Gastroesophageal sphincter (tissue), 4 donors: Measurements from ENCODE around the gene EIF4E2. TPM values are rescaled to one million over a fixed set of nuclear protein-coding genes. Genes with fewer than 3 reads are reported as not detected.

Source experiments
- ATAC-seq: fragments of 150-250 bp; one replicate; pipeline ENCODE4 v1.9.1; 2016; ENCODE audit warnings: mild to moderate bottlenecking, moderate library complexity
- H3K27ac ChIP-seq, 4 donors: fragments of 200-600 bp; sonication (generic) in 3 of 4; 1 replicate in 3 of 4; 2 replicates in 1 of 4; pipeline ENCODE4 v1.5.1; 2016 to 2019
- H3K27me3 ChIP-seq: fragments of 200-600 bp; sonication (generic); one replicate; pipeline ENCODE4 v1.5.1; 2019
- H3K36me3 ChIP-seq, 2 donors: fragments of 200-600 bp; sonication (generic); one replicate each; pipeline ENCODE4 v1.5.1; 2019; ENCODE audit warnings: control low read depth in 1 of 2
- H3K4me1 ChIP-seq, 3 donors: fragments of 200-600 bp; sonication (generic); 1 replicate in 2 of 3; 2 replicates in 1 of 3; pipeline ENCODE4 v1.5.1; 2016 to 2019; ENCODE audit warnings: control low read depth in 2 of 3
- H3K4me3 ChIP-seq, 2 donors: fragments of 200-600 bp; sonication (generic); one replicate each; pipeline ENCODE4 v1.5.1; 2019; ENCODE audit warnings: mild to moderate bottlenecking in 1 of 2, moderate library complexity in 1 of 2
- H3K9me3 ChIP-seq, 3 donors: fragments of 200-600 bp; sonication (generic); one replicate each; pipeline ENCODE4 v1.5.1; 2017 to 2019; ENCODE audit warnings: control low read depth in 2 of 3
- EP300 ChIP-seq: sonication (generic); formaldehyde crosslinking; IDR thresholded peaks from one replicate; pipeline ENCODE4 v1.6.1; 2017; ENCODE audit warnings: antibody characterized with exemption, mild to moderate bottlenecking
- POLR2A ChIP-seq, 2 donors: fragments of 450-650 bp; IDR thresholded peaks; one replicate each; pipeline ENCODE4 v1.6.1; 2017; ENCODE audit warnings: antibody characterized with exemption in 2 of 2, mild to moderate bottlenecking in 2 of 2, moderate library complexity in 1 of 2
- POLR2AphosphoS5 ChIP-seq: sonication (generic); formaldehyde crosslinking; IDR thresholded peaks from one replicate; pipeline ENCODE4 v1.6.1; 2017; ENCODE audit warnings: antibody characterized with exemption
- WGBS, 2 donors: methylation state at CpG; one replicate each; pipeline ENCODE4 v1.1.5; 2018; ENCODE audit warnings: low coverage in 1 of 2; 5-methylcytosine and 5-hydroxymethylcytosine counted together
- total RNA-seq, 4 donors: library from RNA; depleted of rRNA; stranded (reverse); fragments of >200 nt; gene quantifications; one replicate each; pipeline ENCODE4 v1.1.0, GENCODE V29; 2016
- TF ChIP-seq, protein P1 (sequence below), 4 experiments: fragments of 200-600 bp in 2 of 4; fragments of 450-650 bp in 2 of 4; sonication (generic) in 1 of 4; IDR thresholded peaks; one replicate each; pipeline ENCODE4 v1.5.1; 2017 to 2019; ENCODE audit warnings: antibody characterized with exemption in 4 of 4, mild to moderate bottlenecking in 2 of 4, moderate library complexity in 2 of 4

Gene EIF4E2
- total RNA-seq, 4 donors from 2014 or later = 41.6 to 61.6 (median 51.1) TPM

DNA sequence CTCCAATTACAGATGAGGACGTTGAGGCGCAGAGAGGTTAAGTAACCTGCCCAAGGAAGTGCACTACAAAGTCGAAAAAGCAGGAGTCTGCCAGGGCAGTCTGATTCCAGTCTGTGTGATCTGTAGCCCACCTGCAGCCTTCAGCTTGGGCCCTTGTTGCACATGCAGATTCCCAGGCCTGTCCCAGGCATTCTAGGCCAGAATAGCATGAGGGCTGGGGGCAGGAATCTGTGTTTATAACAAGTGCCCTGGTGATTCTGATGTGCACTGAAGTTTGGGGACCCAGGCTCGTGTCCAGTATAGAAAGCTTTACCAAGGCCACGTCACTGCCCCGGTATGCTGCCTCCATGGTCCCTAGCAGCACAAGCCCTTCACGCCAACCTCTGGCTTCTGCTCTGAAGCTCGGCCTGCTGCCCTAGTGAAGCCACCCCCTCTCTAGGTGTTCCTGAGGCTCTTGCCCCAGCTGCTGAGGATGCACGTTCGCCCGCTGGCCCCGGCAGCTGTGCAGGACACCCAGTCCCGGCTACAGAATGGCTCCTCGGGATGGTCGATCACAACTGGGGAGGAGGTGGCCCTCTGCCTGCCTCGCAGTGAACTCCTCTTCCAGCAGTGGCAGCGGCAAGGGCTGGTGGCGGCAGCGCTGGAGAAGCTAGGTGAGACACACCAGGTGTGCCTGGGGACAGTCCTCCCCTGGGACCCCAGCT, 6.4 kb upstream of the EIF4E2 start:
- no peak for ATAC-seq
- no peaks in the 10 kb centered on the region for H3K4me1 ChIP-seq
- WGBS, 2 donors = 83 to 95% methylated on average over 3 of the region's 19 CpGs
- TF ChIP-seq EP300 = no peak
- TF ChIP-seq POLR2A (IDR thresholded peaks at IDR 0.05) = no peak
- TF ChIP-seq, protein P1, sequence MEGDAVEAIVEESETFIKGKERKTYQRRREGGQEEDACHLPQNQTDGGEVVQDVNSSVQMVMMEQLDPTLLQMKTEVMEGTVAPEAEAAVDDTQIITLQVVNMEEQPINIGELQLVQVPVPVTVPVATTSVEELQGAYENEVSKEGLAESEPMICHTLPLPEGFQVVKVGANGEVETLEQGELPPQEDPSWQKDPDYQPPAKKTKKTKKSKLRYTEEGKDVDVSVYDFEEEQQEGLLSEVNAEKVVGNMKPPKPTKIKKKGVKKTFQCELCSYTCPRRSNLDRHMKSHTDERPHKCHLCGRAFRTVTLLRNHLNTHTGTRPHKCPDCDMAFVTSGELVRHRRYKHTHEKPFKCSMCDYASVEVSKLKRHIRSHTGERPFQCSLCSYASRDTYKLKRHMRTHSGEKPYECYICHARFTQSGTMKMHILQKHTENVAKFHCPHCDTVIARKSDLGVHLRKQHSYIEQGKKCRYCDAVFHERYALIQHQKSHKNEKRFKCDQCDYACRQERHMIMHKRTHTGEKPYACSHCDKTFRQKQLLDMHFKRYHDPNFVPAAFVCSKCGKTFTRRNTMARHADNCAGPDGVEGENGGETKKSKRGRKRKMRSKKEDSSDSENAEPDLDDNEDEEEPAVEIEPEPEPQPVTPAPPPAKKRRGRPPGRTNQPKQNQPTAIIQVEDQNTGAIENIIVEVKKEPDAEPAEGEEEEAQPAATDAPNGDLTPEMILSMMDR (IDR thresholded peaks at IDR 0.05) = no peak
- no peak for TF ChIP-seq POLR2AphosphoS5
- H3K9me3 ChIP-seq = no peaks in the 10 kb centered on the region
- H3K36me3 ChIP-seq = peaks cover 0 to 18% of the 10 kb centered on the region in 2 donors
- no peak overlapping the region for H3K4me3 ChIP-seq
- H3K27me3 ChIP-seq = peaks cover 26% of the 10 kb centered on the region
- no peak overlapping the region for H3K27ac ChIP-seq

DNA sequence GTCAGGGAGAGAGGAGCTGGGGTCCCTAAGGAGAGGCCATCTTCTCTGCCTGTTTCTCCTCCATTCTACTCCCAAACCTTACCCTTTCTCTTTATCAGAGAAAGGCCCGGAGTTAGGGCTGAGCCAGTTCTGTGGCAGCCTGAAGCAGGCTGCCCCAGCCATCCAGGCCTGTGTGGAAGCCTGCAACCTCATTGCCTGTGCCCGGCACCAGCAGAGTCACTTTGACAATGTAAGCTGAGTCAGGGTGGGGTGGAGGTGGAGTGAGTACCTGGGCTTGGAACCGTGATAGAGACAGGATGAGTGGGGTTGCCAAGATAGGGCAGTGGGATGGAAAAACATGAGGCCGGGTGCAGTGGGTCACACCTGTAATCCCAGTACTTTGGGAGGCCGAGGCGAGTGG, 5.8 kb upstream of the EIF4E2 start:
- H3K4me1 ChIP-seq = peaks cover 0 to 5% (median 0%) of the 10 kb centered on the region in 3 donors
- H3K9me3 ChIP-seq = no peaks in the 10 kb centered on the region
- 88 to 100% methylated on average over 2 to 5 of the region's 6 CpGs for WGBS, 2 donors
- H3K27ac ChIP-seq = no peak overlapping the region
- TF ChIP-seq POLR2AphosphoS5 (no peak), EP300 (no peak), POLR2A (IDR thresholded peaks at IDR 0.05) (no peak)
- TF ChIP-seq, protein P1 (IDR thresholded peaks at IDR 0.05) = no peak
- no peak overlapping the region for H3K4me3 ChIP-seq
- peaks cover 0 to 18% of the 10 kb centered on the region in 2 donors for H3K36me3 ChIP-seq
- peaks cover 20% of the 10 kb centered on the region for H3K27me3 ChIP-seq
- no peak for ATAC-seq

DNA sequence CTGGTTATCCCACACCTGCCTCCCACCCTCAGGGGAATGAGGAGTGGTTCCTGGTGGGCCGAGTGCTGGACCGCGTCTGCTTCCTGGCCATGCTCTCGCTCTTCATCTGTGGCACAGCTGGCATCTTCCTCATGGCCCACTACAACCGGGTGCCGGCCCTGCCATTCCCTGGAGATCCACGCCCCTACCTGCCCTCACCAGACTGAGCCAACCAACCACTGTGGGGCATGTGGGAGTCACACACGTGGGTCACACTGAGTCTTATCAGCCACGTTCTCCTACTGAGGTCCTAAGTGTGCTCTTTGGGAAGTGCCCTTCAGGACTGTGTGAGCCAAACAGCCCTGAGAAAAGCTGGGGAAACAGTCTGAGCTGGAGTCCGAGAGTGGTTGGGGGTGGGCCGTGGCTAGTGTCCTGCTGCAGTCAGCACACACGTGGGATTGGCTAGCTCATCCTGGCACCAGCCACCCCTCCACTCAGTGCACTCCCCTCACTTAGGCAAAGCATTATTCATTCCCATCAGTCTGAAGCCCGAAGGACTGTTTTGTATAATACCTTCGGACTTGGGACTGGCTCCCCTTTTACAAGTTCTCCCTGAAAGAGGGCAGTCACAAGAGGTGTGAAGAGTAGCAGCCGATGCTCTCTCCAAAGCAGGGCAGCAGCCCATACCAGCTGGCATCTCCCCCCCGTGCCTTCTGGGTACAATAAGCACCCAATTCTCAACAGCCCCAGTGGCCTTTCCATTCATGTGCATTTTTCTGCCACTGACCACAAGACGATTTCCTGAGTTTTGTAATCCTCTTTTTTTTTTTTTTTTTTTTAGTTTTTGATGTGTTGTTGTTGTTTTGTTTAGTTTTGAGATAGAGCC, 4.7 kb upstream of the EIF4E2 start:
- Histone ChIP-seq H3K4me1 (peaks cover 0 to 11% (median 0%) of the 10 kb centered on the region in 3 donors), H3K9me3 (no peaks in the 10 kb centered on the region), H3K4me3 (no peak overlapping the region), H3K27ac (no peak overlapping the region), H3K27me3 (peaks cover 9% of the 10 kb centered on the region), H3K36me3 (peaks cover 0 to 18% of the 10 kb centered on the region in 2 donors)
- no peak for ATAC-seq
- no peak for TF ChIP-seq POLR2AphosphoS5
- TF ChIP-seq, protein P1 (IDR thresholded peaks at IDR 0.05) = no peak
- TF ChIP-seq POLR2A (IDR thresholded peaks at IDR 0.05) = no peak
- no peak for TF ChIP-seq EP300
- 91% methylated on average over 15 of the region's 17 CpGs; no CpG with 5 or more reads in 1 of the 2 donors for WGBS, 2 donors

- H3K4me3 ChIP-seq = no peak overlapping the region
- TF ChIP-seq, protein P1 (IDR thresholded peaks at IDR 0.05) = no peak
- TF ChIP-seq EP300 (no peak), POLR2A (IDR thresholded peaks at IDR 0.05) (no peak), POLR2AphosphoS5 (no peak)
- WGBS, 2 donors = 93 to 98% methylated on average over 4 to 6 of the region's 6 CpGs
These were observed 2.5 kb upstream of the EIF4E2 start for GRCh38 chr2:232547991-232548390.

More at GRCh38 chr2:232547991-232548390, 2.5 kb upstream of the EIF4E2 start:
- H3K27me3 ChIP-seq = no peaks in the 10 kb centered on the region
- H3K36me3 ChIP-seq = peaks cover 0 to 30% of the 10 kb centered on the region in 2 donors
- no peaks in the 10 kb centered on the region for H3K9me3 ChIP-seq
- peaks cover 4 to 31% (median 11%) of the 10 kb centered on the region in 3 donors for H3K4me1 ChIP-seq
- no peak for ATAC-seq
- H3K27ac ChIP-seq = no peak overlapping the region
